HEK293 (cell line): ENCODE measurements around the gene CIDEB.

Experiments used
- TCF7L2 ChIP-seq: IDR thresholded peaks from 2 replicates; pipeline ENCODE4 v1.6.1; 2011; ENCODE audit warnings: low read depth, mild to moderate bottlenecking, inconsistent platforms, low read length, moderate library complexity, borderline replicate concordance
- ZNF274 ChIP-seq, 2 experiments: fragments of 200-500 bp in 1 of 2; fragments of 450-650 bp in 1 of 2; sonication (Bioruptor generic) in 1 of 2; formaldehyde crosslinking in 1 of 2; IDR thresholded peaks; 2 replicates each; pipeline versions ENCODE4 v1.5.1 to v1.6.1; 2014 to 2016; ENCODE audit warnings: borderline replicate concordance in 1 of 2, inconsistent platforms in 1 of 2, low read length in 1 of 2, missing biosample characterization in 1 of 2, missing genetic modification characterization in 1 of 2
- ZNF416 ChIP-seq: fragments of 450-650 bp; formaldehyde crosslinking; IDR thresholded peaks from 2 replicates; pipeline ENCODE4 v1.5.1; 2016; ENCODE audit warnings: missing biosample characterization, missing genetic modification characterization
- ZNF629 ChIP-seq: fragments of 450-650 bp; formaldehyde crosslinking; IDR thresholded peaks from 2 replicates; pipeline ENCODE4 v1.5.1; 2017; ENCODE audit warnings: missing biosample characterization, missing genetic modification characterization
- ZNF837 ChIP-seq: fragments of 450-650 bp; formaldehyde crosslinking; IDR thresholded peaks from 2 replicates; pipeline ENCODE4 v1.5.1; 2016; ENCODE audit warnings: missing biosample characterization, missing genetic modification characterization

DNA sequence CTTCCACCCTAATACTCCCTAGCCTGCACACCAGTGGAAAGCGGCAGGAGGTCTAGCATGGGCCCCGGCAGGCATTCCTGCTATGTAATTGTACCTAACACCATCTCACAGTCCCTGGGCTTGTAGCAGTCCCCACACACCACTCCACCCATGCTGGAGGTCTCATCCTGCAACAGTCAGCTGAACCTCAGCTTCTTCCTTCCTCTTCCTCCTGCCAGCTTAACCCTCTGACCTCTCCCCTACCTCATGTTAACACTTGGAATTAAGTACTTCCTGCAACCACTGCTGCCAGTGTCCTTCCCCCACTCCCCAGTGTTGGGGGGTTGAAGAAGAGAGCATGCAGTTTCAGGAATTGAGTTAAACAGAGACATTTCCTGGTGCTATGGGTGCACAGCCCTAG lies 19.5 kb upstream of the CIDEB start:
- TF ChIP-seq ZNF837 (tag by site-specific recombination) (no peak), ZNF274 (IDR thresholded peaks at IDR 0.05; ENCODE audit: low read length) (no peak), ZNF274 (tag by site-specific recombination; IDR thresholded peaks at IDR 0.05; ENCODE audit: borderline replicate concordance) (no peak), ZNF416 (no peak), ZNF629 (tag by site-specific recombination) (no peak), TCF7L2 (no peak)
